ENCODE results near the gene EMILIN3. TPM values are rescaled to one million over a fixed set of nuclear protein-coding genes. Genes with fewer than 3 reads are reported as not detected.

EMILIN3 gene
- total and polyA plus RNA-seq, 2 of the 8 experiments (the other 6 are each of a cell fraction or from before 2014, with no cell fraction given), result 3.8 to 5.2 TPM

- Histone ChIP-seq H2AK5ac (ENCODE audit: low read depth, low read length) (no peak overlapping the region), H2BK12ac (ENCODE audit: low read depth, low read length) (0 out of 2 replicates have a peak overlapping the region, but pooled peaks have one; percentile 27), H3K14ac (ENCODE audit: insufficient read length) (no peak overlapping the region), H2BK120ac (replicated peaks; ENCODE audit: low read depth, low read length) (no peak overlapping the region), H3K79me2 (ENCODE audit: control insufficient read depth in 1 of 2, insufficient read depth in 2 of 2, low read length in 2 of 2) (no peaks in the 10 kb centered on the region), H3K18ac (ENCODE audit: extremely low read depth, low read length) (no peak overlapping the region), H3K23ac (ENCODE audit: insufficient read length) (no peak overlapping the region), H2AFZ (ENCODE audit: low read length) (no peak overlapping the region), H3K27me3 (replicated peaks in 1 of 4; ENCODE audit: control insufficient read depth in 3 of 4, extremely low read depth in 1 of 4, insufficient read depth in 3 of 4, low read length in 3 of 4) (no peaks in the 10 kb centered on the region), H2BK20ac (ENCODE audit: low read length) (no peak overlapping the region), H3K56ac (replicated peaks; ENCODE audit: insufficient read length, low read depth, low read length) (no peak overlapping the region), H4K8ac (ENCODE audit: extremely low read depth, insufficient read depth, low read length) (no peak overlapping the region), H3K4me3 (ENCODE audit: extremely low read depth in 1 of 4, insufficient read depth in 2 of 4, low read depth in 3 of 4, low read length in 4 of 4) (no peak overlapping the region), H3K4ac (replicated peaks; ENCODE audit: insufficient read length, low read depth, low read length) (no peak overlapping the region), H3K27ac (ENCODE audit: low read depth, low read length) (no peak overlapping the region), H3K36me3 (ENCODE audit: control insufficient read depth in 2 of 4, insufficient read depth in 4 of 4, low read length in 3 of 4) (no peaks in the 10 kb centered on the region), H4K5ac (ENCODE audit: insufficient read length, low read depth, low read length) (no peak overlapping the region), H3K9me3 (ENCODE audit: insufficient read depth in 2 of 2, low read depth in 1 of 2, low read length in 1 of 2) (no peaks in the 10 kb centered on the region), H3K4me2 (ENCODE audit: insufficient read depth in 1 of 2, low read depth in 2 of 2, low read length in 2 of 2) (no peak overlapping the region), H4K20me1 (replicated peaks in 1 of 2; ENCODE audit: control insufficient read depth in 1 of 2, insufficient read depth in 2 of 2, low read length in 2 of 2) (peaks cover 0 to 3% of the 10 kb centered on the region in 2 experiments), H3K23me2 (ENCODE audit: low read depth, low read length) (no peaks in the 10 kb centered on the region), H4K91ac (replicated peaks; ENCODE audit: insufficient read length, low read length) (no peak overlapping the region), H2BK5ac (ENCODE audit: low read depth, low read length) (no peak overlapping the region; the same call in 1 of the 2 replicates), H3K9ac (replicated peaks in 1 of 4; ENCODE audit: extremely low read depth in 1 of 4, low read depth in 3 of 4, low read length in 3 of 4) (no peak overlapping the region), H3K79me1 (ENCODE audit: low read depth, low read length) (no peaks in the 10 kb centered on the region), H2BK15ac (ENCODE audit: low read length) (no peak overlapping the region), H3K4me1 (replicated peaks in 1 of 4; ENCODE audit: control insufficient read depth in 3 of 4, insufficient read depth in 4 of 4, low read length in 3 of 4) (no peaks in the 10 kb centered on the region)
- DNase-seq (ENCODE audit: low read depth in 1 of 2, low spot score in 2 of 2) (no peak), FAIRE-seq (no peak)
- CTCF ChIA-PET (ENCODE audit: partially characterized antibody), result interaction anchor here (1.0 to 2.2 kb wide), 6 partner anchors 9 to 184 kb away, joined by 3 to 8 read pairs (median 4); partner anchors contain the start of genes EMILIN3 and LPIN3
- POLR2A ChIA-PET (ENCODE audit: partially characterized antibody), result interaction anchor here (0.7 kb wide), 1 partner anchor 12 kb away, joined by 3 read pairs; no protein-coding TSS in a partner anchor
- 94% methylated on average over 12 of the region's 13 CpGs; no CpG with 5 or more reads in 1 of the 2 experiments for whole genome bisulfite sequencing, 2 experiments (ENCODE audit: extremely low coverage in 1 of 2, insufficient coverage in 1 of 2, insufficient read length in 1 of 2, insufficient replicate concordance in 2 of 2, low coverage in 1 of 2, low lambda C conversion rate in 2 of 2, missing lambda C conversion rate in 1 of 2)
- TF ChIP-seq GABPA (IDR thresholded peaks at IDR 0.05; ENCODE audit: borderline replicate concordance, insufficient read depth, low read length), result no peak
- TF ChIP-seq EZH2 (IDR thresholded peaks at IDR 0.05; ENCODE audit: low read depth, low read length, severe bottlenecking), result no peak
- no peak for TF ChIP-seq TBP (IDR thresholded peaks at IDR 0.05; ENCODE audit: low read depth, low read length)
- TF ChIP-seq SP1 (IDR thresholded peaks at IDR 0.05; ENCODE audit: low read depth, low read length), result no peak
- TF ChIP-seq HDAC2 (IDR thresholded peaks at IDR 0.05; ENCODE audit: borderline replicate concordance in 1 of 2, low read depth in 2 of 2, low read length in 2 of 2), result no peak
- no peak for TF ChIP-seq CHD2 (IDR thresholded peaks at IDR 0.05; ENCODE audit: low read length)
Measured at GRCh38 chr20:41356951-41357350, 9.7 kb downstream of the EMILIN3 start.

Measured in H1 (cell line).